ENCODE measurements around the gene COL27A1.

DNA sequence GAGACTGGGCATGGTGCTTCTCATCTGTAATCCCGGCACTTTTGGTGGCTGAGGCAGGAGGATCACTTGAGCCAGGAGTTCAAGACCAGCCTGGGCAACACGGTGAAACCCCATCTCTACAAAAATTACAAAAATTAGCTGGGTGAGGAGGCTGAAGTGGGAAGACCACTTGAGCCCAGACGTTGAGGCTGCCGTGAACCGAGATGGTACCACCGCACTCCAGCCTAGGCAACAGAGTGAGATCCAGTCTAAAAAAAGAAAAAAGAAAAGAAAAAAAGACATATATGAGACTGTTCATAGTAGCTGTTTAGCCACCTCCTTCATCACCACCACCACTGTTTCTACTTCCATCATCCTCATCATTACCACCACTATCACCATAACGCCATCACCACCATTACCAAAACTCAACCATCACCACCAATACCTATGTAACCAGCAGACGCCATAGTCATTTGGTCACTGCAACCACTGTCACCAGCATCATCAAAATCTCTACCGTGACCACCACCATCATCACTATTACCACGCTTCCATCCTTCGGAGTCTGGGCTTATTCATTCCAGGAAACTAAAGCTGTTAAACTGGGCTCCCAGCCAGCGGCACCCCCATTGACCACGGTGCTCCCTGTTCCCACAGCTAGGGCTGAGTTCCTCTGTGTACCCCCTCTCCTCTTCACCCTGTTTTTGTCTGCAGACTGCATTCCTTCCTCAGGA lies 47.9 kb upstream of the COL27A1 start:
- TF ChIP-seq EZH2 (IDR thresholded peaks at IDR 0.05; ENCODE audit: borderline replicate concordance, low read depth, low read length, severe bottlenecking) (no peak), JUN (IDR thresholded peaks at IDR 0.05; ENCODE audit: borderline replicate concordance, insufficient read depth, insufficient read length, low read depth) (no peak), POLR2AphosphoS5 (IDR thresholded peaks at IDR 0.05; ENCODE audit: insufficient read depth, low read depth, low read length) (no peak), POLR2A (IDR thresholded peaks at IDR 0.05; ENCODE audit: low read depth, low read length) (no peak), GATA2 (IDR thresholded peaks at IDR 0.05; ENCODE audit: insufficient read depth, insufficient read length, low read depth, low read length) (no peak), MYC (IDR thresholded peaks at IDR 0.05; ENCODE audit: low read depth, low read length) (no peak)
- TF ChIP-seq, protein P1, sequence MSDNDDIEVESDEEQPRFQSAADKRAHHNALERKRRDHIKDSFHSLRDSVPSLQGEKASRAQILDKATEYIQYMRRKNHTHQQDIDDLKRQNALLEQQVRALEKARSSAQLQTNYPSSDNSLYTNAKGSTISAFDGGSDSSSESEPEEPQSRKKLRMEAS (IDR thresholded peaks at IDR 0.05; ENCODE audit: insufficient read depth, insufficient read length), result no peak
- TF ChIP-seq, protein P2, sequence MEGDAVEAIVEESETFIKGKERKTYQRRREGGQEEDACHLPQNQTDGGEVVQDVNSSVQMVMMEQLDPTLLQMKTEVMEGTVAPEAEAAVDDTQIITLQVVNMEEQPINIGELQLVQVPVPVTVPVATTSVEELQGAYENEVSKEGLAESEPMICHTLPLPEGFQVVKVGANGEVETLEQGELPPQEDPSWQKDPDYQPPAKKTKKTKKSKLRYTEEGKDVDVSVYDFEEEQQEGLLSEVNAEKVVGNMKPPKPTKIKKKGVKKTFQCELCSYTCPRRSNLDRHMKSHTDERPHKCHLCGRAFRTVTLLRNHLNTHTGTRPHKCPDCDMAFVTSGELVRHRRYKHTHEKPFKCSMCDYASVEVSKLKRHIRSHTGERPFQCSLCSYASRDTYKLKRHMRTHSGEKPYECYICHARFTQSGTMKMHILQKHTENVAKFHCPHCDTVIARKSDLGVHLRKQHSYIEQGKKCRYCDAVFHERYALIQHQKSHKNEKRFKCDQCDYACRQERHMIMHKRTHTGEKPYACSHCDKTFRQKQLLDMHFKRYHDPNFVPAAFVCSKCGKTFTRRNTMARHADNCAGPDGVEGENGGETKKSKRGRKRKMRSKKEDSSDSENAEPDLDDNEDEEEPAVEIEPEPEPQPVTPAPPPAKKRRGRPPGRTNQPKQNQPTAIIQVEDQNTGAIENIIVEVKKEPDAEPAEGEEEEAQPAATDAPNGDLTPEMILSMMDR (IDR thresholded peaks at IDR 0.05; ENCODE audit: extremely low read depth in 1 of 2, insufficient read depth in 1 of 2, low read depth in 1 of 2, low read length in 2 of 2), result no peak

Data from endothelial cell of umbilical vein (primary cell).